ENCODE data around the gene ACOT7.

- TF ChIP-seq, protein P1, sequence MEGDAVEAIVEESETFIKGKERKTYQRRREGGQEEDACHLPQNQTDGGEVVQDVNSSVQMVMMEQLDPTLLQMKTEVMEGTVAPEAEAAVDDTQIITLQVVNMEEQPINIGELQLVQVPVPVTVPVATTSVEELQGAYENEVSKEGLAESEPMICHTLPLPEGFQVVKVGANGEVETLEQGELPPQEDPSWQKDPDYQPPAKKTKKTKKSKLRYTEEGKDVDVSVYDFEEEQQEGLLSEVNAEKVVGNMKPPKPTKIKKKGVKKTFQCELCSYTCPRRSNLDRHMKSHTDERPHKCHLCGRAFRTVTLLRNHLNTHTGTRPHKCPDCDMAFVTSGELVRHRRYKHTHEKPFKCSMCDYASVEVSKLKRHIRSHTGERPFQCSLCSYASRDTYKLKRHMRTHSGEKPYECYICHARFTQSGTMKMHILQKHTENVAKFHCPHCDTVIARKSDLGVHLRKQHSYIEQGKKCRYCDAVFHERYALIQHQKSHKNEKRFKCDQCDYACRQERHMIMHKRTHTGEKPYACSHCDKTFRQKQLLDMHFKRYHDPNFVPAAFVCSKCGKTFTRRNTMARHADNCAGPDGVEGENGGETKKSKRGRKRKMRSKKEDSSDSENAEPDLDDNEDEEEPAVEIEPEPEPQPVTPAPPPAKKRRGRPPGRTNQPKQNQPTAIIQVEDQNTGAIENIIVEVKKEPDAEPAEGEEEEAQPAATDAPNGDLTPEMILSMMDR (IDR thresholded peaks at IDR 0.05): no peak
- TF ChIP-seq POLR2A (IDR thresholded peaks at IDR 0.05): no peak
These were observed 173.3 kb downstream of the ACOT7 start for GRCh38 chr1:6220236-6220635.
